Activated CD8-positive, alpha-beta memory T cell treated with anti-CD3 and anti-CD28 coated beads, Interleukin-2, amount 50 U/mL, for 1 hour (primary cell): Measurements from ENCODE around the gene KCNG4.

Experiments
- DNase-seq: peaks from one replicate; pipeline ENCODE4 v3.0.0-alpha.2; 2020; ENCODE audit errors: extremely low read depth

KCNG4 gene, protein sequence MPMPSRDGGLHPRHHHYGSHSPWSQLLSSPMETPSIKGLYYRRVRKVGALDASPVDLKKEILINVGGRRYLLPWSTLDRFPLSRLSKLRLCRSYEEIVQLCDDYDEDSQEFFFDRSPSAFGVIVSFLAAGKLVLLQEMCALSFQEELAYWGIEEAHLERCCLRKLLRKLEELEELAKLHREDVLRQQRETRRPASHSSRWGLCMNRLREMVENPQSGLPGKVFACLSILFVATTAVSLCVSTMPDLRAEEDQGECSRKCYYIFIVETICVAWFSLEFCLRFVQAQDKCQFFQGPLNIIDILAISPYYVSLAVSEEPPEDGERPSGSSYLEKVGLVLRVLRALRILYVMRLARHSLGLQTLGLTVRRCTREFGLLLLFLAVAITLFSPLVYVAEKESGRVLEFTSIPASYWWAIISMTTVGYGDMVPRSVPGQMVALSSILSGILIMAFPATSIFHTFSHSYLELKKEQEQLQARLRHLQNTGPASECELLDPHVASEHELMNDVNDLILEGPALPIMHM

DNA sequence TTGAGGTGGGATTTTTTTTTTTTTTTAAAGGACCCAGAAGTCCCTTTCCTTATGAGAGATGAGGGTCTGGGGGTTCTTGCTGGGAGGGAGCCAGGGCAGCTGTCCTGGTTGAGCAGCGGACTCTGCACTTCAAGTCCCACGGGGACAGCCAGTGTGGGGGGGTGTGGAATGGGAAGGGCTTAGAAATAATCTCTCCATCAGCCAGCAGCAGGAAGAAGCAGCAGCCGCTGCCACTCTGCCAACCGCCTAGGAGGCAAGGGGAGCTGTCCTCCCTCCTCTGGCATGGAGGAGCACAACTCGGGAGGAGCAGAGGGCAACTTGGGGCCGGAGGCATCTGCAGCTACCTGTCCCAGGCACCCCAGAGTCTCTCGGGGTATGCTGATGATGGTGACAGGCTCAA, at the start of gene KCNG4:
KCNG4 (minus strand) TSS at position 104 of the 400 bp plus-strand sequence. CDS start 2,527 bp downstream, outside the sequence.
- no peak for DNase-seq

DNA sequence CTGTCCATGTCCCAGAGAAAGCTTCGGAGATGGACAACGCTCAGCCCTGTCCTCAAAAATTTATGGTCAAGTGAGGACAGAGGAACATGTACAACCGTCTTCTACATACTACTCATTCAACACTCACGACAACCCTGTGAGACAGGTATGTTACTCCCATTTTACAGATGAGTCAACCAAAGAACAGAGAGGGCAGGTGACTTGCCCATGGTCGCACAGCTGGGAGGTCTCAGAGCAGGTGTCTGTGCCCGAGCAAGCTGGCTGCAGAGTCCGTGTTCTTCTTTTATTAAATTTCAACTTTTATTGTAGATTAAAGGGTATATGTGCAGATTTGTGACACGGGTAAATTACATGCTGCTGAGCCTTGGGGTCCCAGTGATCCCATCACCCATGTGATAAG, 49.1 kb upstream of the KCNG4 start:
- DNase-seq, result no peak

DNA sequence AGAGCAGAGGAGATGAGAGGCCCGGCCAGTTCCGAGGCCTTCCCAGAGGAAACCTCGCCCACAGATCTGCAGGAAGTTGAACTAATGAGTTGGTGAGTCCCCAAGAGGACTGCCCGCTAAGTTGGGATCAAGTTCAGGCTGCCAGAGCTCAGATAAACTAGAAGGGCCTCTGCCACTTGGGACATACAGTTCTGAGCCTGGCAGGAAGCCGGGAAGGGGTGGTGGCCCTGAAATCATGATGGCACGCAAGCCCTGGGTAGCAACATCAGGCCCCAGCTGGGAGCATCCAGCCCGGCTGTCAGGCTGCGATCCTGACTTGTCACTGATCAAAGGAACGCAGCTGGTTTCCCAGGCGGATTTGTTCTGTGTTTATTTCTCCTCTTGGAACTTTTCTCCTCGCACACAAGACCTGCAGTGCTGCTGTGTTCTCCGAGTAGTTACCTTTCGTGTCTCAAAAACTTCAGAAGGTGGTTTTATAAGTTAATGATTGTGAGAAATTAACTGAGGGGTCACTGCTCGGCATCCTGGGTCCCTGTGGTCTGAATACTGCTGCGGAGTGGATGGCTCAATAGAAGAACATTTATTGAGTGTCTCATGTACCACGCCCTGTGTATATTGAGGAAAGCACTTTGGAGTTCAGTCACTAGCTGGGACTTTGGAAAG, 46.9 kb upstream of the KCNG4 start:
- no peak for DNase-seq

DNA sequence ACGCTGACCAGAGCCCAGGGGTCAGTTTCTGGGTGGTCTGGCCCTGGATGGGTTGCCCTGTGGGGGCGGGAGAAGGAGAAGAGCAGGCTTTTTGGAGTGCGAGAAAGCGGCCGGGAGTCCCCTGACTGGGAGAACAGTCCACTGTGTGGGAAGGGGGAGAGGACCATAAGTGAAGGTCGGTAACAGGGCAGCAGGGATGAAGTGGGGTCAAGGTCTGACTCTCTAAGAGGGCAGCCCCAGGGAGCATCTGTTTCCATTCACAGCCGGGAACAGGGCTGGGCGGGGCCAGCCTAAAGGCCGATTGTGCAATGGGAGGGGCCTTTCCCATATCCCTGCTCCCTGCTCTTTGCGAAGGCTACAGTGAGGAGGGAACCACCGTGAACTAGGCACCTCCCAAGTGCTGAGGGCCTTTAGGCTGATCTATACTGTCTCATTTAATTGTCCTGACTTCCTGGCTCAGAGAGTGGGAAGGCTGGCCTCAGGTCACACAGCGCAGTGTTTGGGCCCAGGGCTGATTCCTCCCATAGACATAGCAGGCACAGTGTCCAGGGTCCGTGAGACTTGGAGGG, 44.4 kb upstream of the KCNG4 start:
- no peak for DNase-seq

DNA sequence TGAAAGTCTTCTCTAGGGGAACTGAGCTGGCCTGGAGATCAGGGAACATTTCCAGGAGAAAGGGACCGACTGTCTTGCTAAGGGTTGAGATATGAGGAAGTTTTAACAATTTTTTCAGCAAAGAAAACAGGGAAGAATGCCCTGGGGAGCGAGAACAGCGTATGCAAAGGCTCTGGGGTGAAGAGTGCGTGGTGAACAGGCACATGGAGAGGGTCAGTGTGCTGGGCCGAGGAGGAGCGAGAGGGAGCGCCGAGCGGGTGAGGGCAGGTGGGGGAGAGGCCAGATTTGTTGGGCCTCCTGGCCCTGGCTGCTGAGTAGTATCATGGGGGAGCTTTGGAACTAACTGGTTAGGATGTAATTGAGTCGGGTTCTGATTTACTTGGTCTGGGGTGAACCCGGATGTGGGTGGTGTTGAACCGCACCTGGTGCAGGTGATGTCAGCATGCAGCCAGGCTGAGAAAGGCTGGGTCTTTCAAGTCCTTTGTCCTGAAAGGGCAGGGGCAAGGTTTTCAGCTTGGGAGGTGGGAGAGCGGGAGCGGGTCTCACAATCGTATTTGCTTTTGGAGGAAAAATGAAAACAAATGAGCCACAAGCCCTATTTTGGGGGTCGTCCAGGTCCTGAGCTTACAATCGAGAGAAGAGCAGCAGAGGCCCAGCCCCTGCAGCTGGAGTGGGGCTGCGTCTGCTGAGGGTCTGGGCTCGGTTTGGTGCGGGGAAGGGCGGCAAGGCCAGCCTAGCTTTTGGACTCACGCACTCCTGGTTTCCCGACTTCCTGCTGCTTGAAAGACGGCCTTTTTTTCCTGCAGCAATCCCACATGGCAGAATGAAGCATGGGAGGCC, 43.7 kb upstream of the KCNG4 start:
- DNase-seq, result no peak

DNA sequence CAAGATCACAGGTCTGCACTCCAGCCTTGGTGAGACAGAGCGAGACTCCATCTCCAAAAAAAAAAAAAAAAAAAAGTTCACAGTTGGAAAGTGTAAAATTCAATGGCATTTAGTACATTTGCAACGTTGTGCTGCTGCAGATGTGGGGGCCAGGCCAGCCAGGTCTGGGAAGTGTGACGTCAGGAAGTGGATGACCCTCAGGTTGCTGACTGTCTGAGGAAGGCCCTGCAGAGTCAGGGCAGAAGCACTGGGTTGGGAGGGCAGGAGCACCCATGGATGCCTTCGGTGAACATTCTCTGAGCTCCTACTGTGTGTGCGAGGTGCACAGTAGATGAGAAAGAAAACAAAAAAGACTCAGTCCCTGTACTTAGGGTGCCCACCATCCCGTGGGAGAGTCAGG, 42.7 kb upstream of the KCNG4 start:
- no peak for DNase-seq

DNA sequence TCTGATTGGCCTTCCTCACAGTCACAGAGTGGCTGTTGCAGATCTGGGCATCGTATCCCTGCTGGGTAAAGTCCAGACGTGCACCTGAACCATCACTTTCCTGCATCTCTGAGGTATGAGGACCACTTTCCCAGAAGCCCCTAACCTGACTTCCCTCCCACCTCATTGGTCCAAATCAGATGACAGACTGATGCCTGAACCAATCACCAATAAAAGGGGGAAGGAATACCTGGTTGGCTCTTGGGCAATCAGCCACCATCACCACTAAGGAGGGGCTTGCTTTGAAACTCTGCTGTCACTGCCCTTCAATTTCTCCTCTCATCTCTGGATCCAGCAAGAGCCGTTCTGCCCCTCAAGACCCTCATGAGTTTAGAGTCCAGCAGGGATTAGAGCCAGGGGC, 41.3 kb upstream of the KCNG4 start:
- DNase-seq, result no peak

DNA sequence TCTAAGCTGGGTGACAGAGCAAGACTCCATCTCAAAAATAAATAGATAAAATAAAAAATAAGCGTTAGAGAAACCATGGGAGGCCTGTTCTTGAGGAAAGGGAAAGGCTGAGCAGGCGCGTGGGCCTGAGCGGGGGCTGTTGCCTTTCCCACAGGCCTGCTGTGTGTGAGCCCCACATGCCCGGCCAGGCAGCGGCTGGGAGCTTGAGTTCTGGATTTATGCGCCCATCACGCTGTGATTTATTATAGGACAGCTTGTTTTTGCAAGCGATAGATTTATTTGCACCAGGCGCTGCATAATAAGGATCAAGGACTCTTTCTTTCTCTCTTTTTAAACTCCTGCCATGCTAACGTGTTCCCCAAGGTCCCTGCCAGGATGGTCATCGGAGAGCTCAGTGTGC, 40.1 kb upstream of the KCNG4 start:
- DNase-seq, result no peak

DNA sequence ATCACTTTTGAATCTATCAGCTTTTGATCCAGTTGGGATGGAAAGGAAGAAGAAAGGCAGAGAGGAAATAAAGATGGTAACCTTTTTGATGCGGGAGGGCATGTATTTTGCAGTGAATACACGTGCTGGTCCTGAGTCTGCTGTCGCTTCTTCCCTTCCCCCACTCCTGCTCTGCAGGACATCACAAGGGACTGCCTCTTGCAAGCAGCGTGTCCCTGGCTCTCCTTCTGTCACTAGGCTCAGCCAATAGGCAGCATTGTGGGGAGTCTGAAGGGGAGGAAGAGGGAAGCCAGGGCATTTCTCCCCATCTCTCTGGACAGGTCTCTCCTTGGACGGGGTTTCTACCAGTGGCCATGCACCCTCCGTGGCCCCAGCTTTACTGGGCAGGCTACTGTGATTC, 39.2 kb upstream of the KCNG4 start:
- no peak for DNase-seq

DNA sequence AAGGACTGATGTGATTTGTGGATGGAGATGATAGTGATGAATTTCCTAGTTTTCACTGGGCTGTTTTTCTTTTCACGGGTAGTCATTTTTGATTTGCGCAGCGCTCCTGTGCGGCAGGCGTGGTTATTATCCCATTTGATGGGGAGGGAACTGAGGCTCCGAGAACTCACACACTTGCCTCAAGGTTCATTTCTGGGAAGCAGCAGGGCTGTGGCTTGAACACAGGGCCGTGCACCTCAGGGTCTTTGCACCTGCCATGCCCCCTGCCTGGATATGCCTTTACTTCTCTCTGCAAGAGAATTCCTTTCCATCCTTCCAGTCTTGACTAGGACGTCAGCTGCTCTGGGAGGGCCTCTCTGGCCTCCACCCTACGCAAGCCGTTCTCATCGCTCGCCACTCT, 38.5 kb upstream of the KCNG4 start:
- no peak for DNase-seq

DNA sequence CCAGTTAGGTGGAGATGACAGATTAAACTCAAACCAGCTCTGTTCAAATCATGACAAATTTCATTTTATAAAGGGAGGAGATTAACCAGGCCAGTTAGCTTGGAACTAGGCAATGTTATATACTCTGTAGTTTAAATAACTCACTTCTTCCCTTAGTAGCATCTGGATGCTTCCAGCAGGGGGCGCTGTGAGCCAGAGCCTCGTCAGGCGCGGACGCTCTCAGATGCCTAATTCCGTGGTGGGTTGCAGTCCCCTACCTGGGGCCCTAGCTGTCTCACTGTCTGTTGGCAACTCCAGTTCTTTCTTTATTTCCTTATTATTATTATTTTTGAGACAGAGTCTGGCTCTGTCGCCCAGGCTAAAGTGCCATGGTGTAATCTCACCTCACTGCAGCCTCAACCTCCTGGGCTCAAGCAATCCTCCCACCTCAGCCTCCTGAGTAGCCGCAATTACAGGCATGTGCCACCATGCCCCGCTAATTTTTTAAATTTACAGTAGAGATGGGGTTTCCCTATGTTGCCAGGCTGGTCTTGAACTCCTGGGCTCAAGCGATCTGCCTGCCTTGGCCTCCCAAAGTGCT, 37.5 kb upstream of the KCNG4 start:
- peak; percentile 14 for DNase-seq

DNA sequence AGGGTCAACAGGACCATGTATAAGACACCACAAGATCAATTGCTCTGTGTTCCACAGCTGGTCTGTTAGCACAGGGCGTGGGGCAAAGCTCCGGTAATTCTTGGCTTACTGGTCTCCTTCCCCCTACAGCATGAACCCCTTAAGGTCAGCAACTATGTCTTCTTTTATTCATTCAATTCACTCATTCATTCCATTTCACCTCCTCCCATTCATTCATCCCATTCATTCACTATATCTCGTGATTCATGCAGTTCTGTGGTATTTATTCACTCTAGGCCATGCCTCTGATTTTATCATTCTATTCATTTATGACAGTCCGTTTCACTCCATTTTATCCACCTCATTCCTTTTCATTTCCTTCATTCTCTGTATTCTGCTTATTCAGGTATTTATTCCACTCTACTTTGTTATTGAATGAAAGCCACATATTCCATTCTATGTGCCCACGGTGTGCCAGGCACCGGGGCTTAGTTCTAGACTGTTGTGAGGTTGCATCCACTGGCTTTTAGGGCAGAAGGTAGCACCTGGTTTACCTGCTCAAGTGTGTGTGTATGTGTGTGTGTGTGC, 35.9 kb upstream of the KCNG4 start:
- no peak for DNase-seq

DNA sequence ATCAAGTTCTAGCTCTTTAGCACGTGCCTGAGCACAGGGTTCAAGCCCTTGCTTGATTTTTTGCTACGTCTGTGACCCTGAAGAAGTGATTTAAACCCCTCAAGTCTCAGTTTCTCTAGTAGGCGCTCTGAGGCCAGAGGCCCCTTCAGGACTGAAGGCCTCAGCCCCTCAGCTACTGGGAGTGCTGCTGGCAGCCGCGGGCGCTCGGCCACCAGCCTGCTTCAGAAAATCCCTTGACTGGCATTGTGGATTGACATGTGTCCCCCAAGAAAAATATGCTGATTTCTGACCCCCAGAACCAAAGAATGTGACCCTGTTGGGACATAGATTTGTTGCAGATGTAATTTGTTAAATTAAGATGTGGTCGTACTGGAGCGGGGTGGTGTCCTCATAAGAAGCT, 34.7 kb upstream of the KCNG4 start:
- no peak for DNase-seq

DNA sequence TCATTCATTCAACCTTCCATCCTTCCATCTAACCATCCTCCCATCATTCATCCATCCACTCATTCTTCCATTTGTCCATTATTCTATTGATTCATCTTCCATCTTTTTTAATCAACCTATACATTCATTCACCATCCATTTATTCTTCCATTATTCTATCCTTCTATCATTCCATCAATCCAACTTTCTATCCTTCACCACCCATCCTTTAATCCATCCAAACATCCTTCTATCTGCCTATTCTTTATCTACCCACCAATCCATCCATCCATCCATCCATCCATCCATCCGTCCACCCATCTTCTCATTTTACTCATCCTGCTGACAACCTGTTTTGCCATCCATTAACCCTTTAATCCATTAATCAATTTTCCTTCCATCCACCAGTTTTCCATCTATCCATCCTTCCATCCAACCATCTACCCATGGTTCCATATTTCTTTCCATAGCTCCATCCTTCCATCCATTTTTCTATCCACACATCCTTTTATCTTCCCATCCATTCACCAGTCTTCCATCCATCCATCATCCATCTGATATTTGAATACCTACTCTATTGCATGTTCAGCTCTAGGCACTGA, 33.0 kb upstream of the KCNG4 start:
- DNase-seq, result no peak

DNA sequence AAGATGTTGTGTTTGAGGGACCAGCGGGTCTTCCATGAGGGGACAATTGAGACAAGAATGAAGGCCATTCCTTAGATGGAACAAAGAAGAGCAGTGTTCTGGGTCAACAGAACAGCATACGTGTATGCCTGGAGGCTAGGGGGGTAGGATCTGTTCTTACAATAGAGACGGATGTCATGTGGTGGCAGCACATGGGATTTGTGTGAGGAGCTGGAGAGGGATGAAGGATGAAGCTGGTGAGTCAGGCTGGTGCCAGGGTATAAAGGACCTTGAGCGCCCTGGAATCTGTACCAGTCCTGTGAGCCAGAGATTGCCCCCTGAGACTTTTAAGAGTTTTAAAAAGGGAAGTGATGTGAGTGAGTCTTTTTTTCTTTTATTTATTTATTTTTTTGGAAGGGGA, 32.1 kb upstream of the KCNG4 start:
- no peak for DNase-seq

DNA sequence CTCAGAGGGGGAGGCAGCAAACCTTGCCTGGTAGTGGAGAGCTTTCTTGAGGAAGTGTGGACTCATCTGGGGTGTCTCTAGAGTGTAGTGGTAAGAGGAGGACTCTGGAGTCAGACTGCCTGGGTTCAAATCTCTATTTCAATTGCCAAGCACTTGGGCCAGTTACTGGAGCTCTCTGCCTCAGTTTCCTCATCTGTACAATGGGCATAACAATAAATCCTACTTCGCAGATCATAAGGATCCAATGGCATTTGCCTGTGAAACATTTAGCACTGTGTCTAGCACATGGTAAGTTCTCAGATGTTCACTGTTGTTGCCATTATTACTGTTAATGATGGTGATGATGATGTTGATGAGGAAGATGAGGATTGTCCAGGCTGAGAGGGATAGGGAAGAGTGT, 31.2 kb upstream of the KCNG4 start:
- DNase-seq, result no peak

DNA sequence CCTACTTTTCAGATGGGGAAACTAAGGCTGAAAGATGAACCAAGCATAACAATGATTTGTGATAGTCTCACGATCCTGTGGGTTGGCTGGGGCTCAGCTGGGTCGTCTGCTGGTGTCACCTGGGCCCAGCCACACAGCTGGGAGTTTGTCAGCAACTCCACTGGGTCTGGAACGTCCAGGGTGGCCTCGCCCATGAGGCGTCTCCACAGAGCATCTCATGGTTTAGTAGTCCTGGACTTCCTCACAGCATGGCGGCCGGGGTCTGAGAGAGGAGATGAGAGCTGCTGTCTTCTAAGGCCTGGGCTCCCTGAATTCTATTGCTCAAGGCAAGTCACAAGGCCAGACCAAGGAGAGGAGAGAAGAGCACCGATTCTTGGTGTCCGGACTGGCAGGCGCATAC, 30.7 kb upstream of the KCNG4 start:
- no peak for DNase-seq

DNA sequence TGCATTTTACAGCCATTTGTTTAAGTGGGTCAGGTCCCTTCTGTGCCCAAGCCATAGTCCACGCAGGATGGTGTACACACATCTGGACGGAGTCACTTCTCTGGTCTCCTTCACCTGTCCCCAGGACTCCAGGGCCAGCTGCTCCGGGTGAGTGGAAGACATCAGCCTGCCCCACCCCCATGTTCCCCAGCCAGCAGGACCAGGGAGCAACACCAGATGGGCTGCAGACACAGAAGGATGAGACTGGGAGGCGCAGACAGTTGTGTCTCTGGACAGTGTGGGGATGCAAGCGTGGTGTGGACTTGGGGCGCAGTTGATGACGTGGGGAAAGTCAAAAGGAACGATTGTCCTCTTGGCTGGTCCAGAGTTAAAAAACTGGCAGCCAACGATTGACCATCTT, 30.3 kb upstream of the KCNG4 start:
- DNase-seq, result no peak

DNA sequence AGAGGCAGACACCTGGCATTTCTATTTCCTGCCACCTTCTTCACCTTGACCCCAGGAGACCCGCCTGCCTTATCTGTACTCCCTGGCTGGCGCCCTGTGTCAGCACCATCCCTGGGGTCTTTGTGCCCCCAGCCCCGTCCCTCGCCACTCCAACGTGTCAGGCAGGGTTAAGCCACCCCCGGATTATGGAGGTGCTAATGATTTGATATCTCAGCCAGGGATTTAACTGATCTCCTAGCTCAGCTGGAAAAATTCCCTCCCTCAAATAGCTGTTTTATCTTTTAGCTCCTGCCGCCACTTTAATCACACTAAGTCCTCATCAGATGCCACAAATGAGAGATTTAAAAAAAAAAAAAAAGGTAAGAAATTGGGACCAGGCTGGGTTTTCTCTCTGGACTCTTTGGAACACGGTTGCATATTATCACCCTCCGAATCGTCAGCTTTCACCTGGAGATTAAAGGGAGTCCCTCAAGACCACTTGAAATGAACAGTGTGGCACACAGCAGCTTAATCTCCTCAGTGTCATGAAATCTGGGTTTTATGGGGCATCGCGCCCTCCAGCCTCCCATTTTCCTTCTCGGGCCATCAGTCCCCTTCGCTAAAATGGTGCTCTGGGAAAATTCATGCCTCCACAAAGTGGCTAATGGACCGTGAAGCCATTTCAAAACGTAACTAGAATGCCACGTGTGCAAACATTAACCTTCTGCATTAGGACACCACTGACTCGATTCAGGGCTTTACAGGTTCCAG, 28.7 kb upstream of the KCNG4 start:
- DNase-seq, result no peak

DNA sequence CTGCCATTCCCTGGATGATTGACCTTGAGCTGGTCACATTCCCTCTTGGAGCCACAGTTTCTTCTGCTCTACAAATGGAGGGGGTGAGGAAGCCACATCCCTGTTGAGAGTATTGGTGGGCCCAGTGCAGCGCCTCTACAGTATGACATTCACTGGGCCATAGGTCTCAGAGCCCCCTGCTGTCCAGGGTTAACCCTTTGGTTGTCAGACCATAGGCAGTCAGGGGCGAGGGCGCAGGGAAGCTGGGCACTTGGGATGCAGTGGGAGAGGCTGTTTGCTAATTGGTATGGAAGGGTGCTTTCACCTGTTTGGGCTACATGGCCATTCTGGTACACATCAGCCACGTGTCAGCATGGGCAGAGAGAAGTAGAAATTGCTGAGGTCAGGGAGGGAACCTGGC, 27.6 kb upstream of the KCNG4 start:
- no peak for DNase-seq
